K562 (cell line): ENCODE results near the gene PAQR7. TPM values are rescaled to one million over a fixed set of nuclear protein-coding genes. Genes with fewer than 3 reads are reported as not detected.

Experiments
- ARHGAP35 ChIP-seq: fragments of 450-650 bp; IDR thresholded peaks from 2 replicates; pipeline ENCODE4 v1.6.1; 2018; ENCODE audit not compliant: partially characterized antibody
- ATF2 ChIP-seq: sonication (generic); formaldehyde crosslinking; IDR thresholded peaks from 2 replicates; pipeline ENCODE4 v1.8.1; 2022; ENCODE audit warnings: missing genetic modification reagents
- CBFA2T2 ChIP-seq: fragments of 450-650 bp; conservative IDR thresholded peaks from 2 replicates; pipeline ENCODE4 v1.6.1; 2017; ENCODE audit warnings: mild to moderate bottlenecking
- CBX5 ChIP-seq: IDR thresholded peaks from 2 replicates; pipeline ENCODE4 v1.6.1; 2014; ENCODE audit warnings: low read depth, borderline replicate concordance
- CREM ChIP-seq: IDR thresholded peaks from 2 replicates; pipeline ENCODE4 v1.6.1; 2014; ENCODE audit warnings: antibody characterized with exemption, low read depth
- DACH1 ChIP-seq: fragments of 450-650 bp; IDR thresholded peaks from 2 replicates; pipeline ENCODE4 v1.6.1; 2018; ENCODE audit not compliant: partially characterized antibody
- DMBX1 ChIP-seq: fragments of 250-450 bp; sonication (Bioruptor Pico); IDR thresholded peaks from 2 replicates; pipeline ENCODE4 v1.8.0; 2022; ENCODE audit warnings: inconsistent platforms, mild to moderate bottlenecking, moderate library complexity, borderline replicate concordance
- EHMT2 ChIP-seq: fragments of 450-650 bp; IDR thresholded peaks from 2 replicates; pipeline ENCODE4 v1.6.1; 2018; ENCODE audit warnings: antibody characterized with exemption
- GTF2E2 ChIP-seq: fragments of 200-800 bp; sonication (Bioruptor generic); IDR thresholded peaks from 2 replicates; pipeline ENCODE4 v1.6.1; 2016; ENCODE audit warnings: missing genetic modification characterization, missing compliant biosample characterization
- HDAC3 ChIP-seq: fragments of 450-650 bp; IDR thresholded peaks from 2 replicates; pipeline ENCODE4 v1.6.1; 2018; ENCODE audit warnings: borderline replicate concordance, mild to moderate bottlenecking, moderate library complexity; ENCODE audit not compliant: partially characterized antibody
- HNRNPLL ChIP-seq: fragments of 200-400 bp; formaldehyde crosslinking; IDR thresholded peaks from 2 replicates; pipeline ENCODE4 v1.6.1; 2017; ENCODE audit warnings: low read length, low read depth, mild to moderate bottlenecking; ENCODE audit not compliant: poor library complexity, severe bottlenecking
- KAT7 ChIP-seq: sonication (generic); formaldehyde crosslinking; IDR thresholded peaks from 2 replicates; pipeline ENCODE4 v1.8.0; 2022; ENCODE audit warnings: missing genetic modification reagents, mild to moderate bottlenecking, borderline replicate concordance
- KDM1A ChIP-seq, 2 experiments: fragments of 450-650 bp; IDR thresholded peaks; 2 replicates each; pipeline ENCODE4 v1.6.1; 2016; ENCODE audit warnings: mild to moderate bottlenecking in 2 of 2
- MNT ChIP-seq, 2 experiments: fragments of 450-650 bp; conservative IDR thresholded peaks; 2 replicates each; pipeline ENCODE4 v1.6.1; 2017; ENCODE audit warnings: mild to moderate bottlenecking in 2 of 2, moderate library complexity in 2 of 2
- NR0B1 ChIP-seq: fragments of 450-650 bp; IDR thresholded peaks from one replicate; pipeline ENCODE4 v1.6.1; 2018; ENCODE audit warnings: mild to moderate bottlenecking, moderate library complexity; ENCODE audit not compliant: partially characterized antibody
- NR3C1 ChIP-seq: sonication (generic); formaldehyde crosslinking; IDR thresholded peaks from 2 replicates; pipeline ENCODE4 v1.8.1; 2022; ENCODE audit warnings: missing genetic modification reagents
- NR4A1 ChIP-seq, 2 experiments: fragments of 250-450 bp in 1 of 2; fragments of 450-650 bp in 1 of 2; sonication (Bioruptor Pico) in 1 of 2; IDR thresholded peaks; 2 replicates each; pipeline versions ENCODE4 v1.4.0 to v1.6.1; 2016 to 2020; ENCODE audit warnings: mild to moderate bottlenecking in 2 of 2, missing compliant biosample characterization in 1 of 2, missing genetic modification characterization in 1 of 2, moderate library complexity in 1 of 2
- RNF2 ChIP-seq: sonication (generic); IDR thresholded peaks from 2 replicates; pipeline ENCODE4 v1.6.1; 2016
- SMAD2 ChIP-seq: fragments of 150-350 bp; IDR thresholded peaks from 2 replicates; pipeline ENCODE4 v1.6.1; 2014; ENCODE audit warnings: low read depth, mild to moderate bottlenecking, low read length
- SMARCE1 ChIP-seq: fragments of 450-650 bp; IDR thresholded peaks from 2 replicates; pipeline ENCODE4 v1.7.1; 2016; ENCODE audit warnings: mild to moderate bottlenecking
- SP2 ChIP-seq: IDR thresholded peaks from 2 replicates; pipeline ENCODE4 v1.6.1; 2011; ENCODE audit warnings: mild to moderate bottlenecking, low read depth, low read length, moderate library complexity; ENCODE audit not compliant: poor library complexity, severe bottlenecking; ENCODE audit errors: extremely low read depth
- TAL1 ChIP-seq: fragments of 450-650 bp; IDR thresholded peaks from 2 replicates; pipeline ENCODE4 v1.6.1; 2016; ENCODE audit warnings: mild to moderate bottlenecking
- ZFP36 ChIP-seq: fragments of 150-350 bp; IDR thresholded peaks from 2 replicates; pipeline ENCODE4 v1.6.1; 2018; ENCODE audit warnings: low read length, low read depth; ENCODE audit not compliant: partially characterized antibody
- ZNF12 ChIP-seq: sonication (generic); formaldehyde crosslinking; IDR thresholded peaks from 2 replicates; pipeline ENCODE4 v1.4.0; 2020; ENCODE audit warnings: mild to moderate bottlenecking, missing genetic modification reagents
- ZNF212 ChIP-seq: fragments of 450-650 bp; formaldehyde crosslinking; IDR thresholded peaks from 2 replicates; pipeline ENCODE4 v1.4.0; 2020; ENCODE audit warnings: mild to moderate bottlenecking
- ZNF699 ChIP-seq: fragments of 250-450 bp; sonication (Bioruptor Pico); IDR thresholded peaks from 2 replicates; pipeline ENCODE4 v1.8.0; 2021; ENCODE audit warnings: mild to moderate bottlenecking, moderate library complexity; ENCODE audit not compliant: insufficient replicate concordance
- ZNF764 ChIP-seq: fragments of 250-450 bp; sonication (Bioruptor Pico); IDR thresholded peaks from 2 replicates; pipeline ENCODE4 v1.4.0; 2020; ENCODE audit warnings: low read depth, mild to moderate bottlenecking, moderate library complexity
- ZNF77 ChIP-seq: fragments of 250-450 bp; sonication (Bioruptor Pico); IDR thresholded peaks from 2 replicates; pipeline ENCODE4 v1.5.0; 2020
- polyA plus RNA-seq, 8 experiments: library from polyadenylated mRNA; depleted of rRNA in 4 of 8; stranded (reverse) in 5 of 8; unstranded in 3 of 8; fragments of >200 nt; fragmentation: Nextera tagmentation in 2 of 8; fragmentation: Illumina TruSeq in 1 of 8; extraction: Ambion mirVana in 2 of 8; extraction: Trizol in 1 of 8; gene quantifications; 2 replicates each; pipeline versions ENCODE4 v1.2.1 to v1.2.3, GENCODE V29; 2011 to 2014; ENCODE audit warnings: inconsistent platforms in 1 of 8, missing spikeins in 1 of 8
- total RNA-seq, 7 experiments: library from RNA; depleted of rRNA in 6 of 7; stranded (reverse); fragments of >200 nt in 6 of 7; fragmentation: Illumina TruSeq in 2 of 7; extraction: Trizol in 2 of 7; gene quantifications; 2 replicates each; pipeline versions ENCODE4 v1.2.1 to v1.2.3, GENCODE V29; 2011 to 2021; ENCODE audit warnings: low replicate concordance in 1 of 7

The PAQR7 gene
- total and polyA plus RNA-seq, 9 of the 15 experiments (the other 6 are each of a cell fraction or from before 2014, with no cell fraction given), result 1.1 to 5.2 (median 2.6) TPM

- TF ChIP-seq TAL1 (no peak), GTF2E2 (tag) (no peak), EHMT2 (no peak), NR3C1 (CRISPR knock-in tag) (no peak), ZNF764 (CRISPR knock-in tag) (no peak), SMAD2 (no peak), HDAC3 (peak; percentile 28), CBFA2T2 (peak; percentile 32; the same call in 1 of the 2 replicates), KAT7 (CRISPR knock-in tag) (no peak), ARHGAP35 (no peak), ZFP36 (no peak), CREM (peak; percentile 46; the same call in 1 of the 2 replicates), ZNF699 (no peak), NR0B1 (no peak), DACH1 (no peak), MNT (conservative IDR thresholded peaks at IDR 0.05) (0 out of 4 replicates have a peak, but pooled peaks of 1 of the 2 experiments have one; percentile 28), CBX5 (no peak), SP2 (no peak), ZNF12 (CRISPR knock-in tag) (no peak), DMBX1 (no peak), ZNF77 (CRISPR knock-in tag) (no peak), NR4A1 (CRISPR knock-in tag; IDR thresholded peaks at IDR 0.05) (no peak), NR4A1 (tag; IDR thresholded peaks at IDR 0.05) (no peak), HNRNPLL (no peak), ATF2 (no peak), ZNF212 (no peak), KDM1A (IDR thresholded peaks at IDR 0.05) (peak; percentile 55 to 57; a peak in 2 of 4 replicates), SMARCE1 (0 out of 2 replicates have a peak, but pooled peaks have one; percentile 18), RNF2 (no peak)
These were observed 42.5 kb upstream of the PAQR7 start (continued) for GRCh38 chr1:25917996-25918395.
